SK-N-SH (cell line): ENCODE data around the gene ANKRD11. TPM values are rescaled to one million over a fixed set of nuclear protein-coding genes. Genes with fewer than 3 reads are reported as not detected.

Experiments
- CTCF ChIA-PET: fragments of 300-600, 350-600 bp; formaldehyde crosslinking; extraction: SDS; loops from one replicate; lab custom pipeline; 2021; lab: Yijun Ruan, JAX
- POLR2A ChIA-PET: fragments of 350-600 bp; sonication (Branson Sonifier 250); formaldehyde crosslinking; extraction: SDS; loops from one replicate; lab custom pipeline; 2020; ENCODE audit warnings: antibody characterized with exemption, inconsistent platforms; lab: Yijun Ruan, JAX
- DNase-seq: peaks from one replicate; pipeline ENCODE4 v3.0.0; 2012
- H2AFZ ChIP-seq: fragments of 200-600 bp; sonication (generic); 2 replicates; pipeline ENCODE4 v1.8.1; 2016; ENCODE audit warnings: antibody characterized with exemption, mild to moderate bottlenecking, low read depth
- H3F3A ChIP-seq: fragments of 200-600 bp; sonication (generic); replicated peaks from 2 replicates; pipeline ENCODE3; 2016; ENCODE audit warnings: antibody characterized with exemption, mild to moderate bottlenecking; ENCODE audit not compliant: insufficient read depth
- H3K27ac ChIP-seq, 2 experiments: fragments of 200-500 bp in 1 of 2; fragments of 200-600 bp in 1 of 2; sonication (Bioruptor generic) in 1 of 2; sonication (generic), shearing (Covaris generic) in 1 of 2; 2 replicates each; pipeline versions ENCODE4 v1.5.1 to v1.6.1; 2014 to 2016; ENCODE audit warnings: low read depth in 2 of 2, inconsistent platforms in 1 of 2, low read length in 1 of 2, mild to moderate bottlenecking in 1 of 2, mixed read lengths in 1 of 2
- H3K27me3 ChIP-seq: fragments of 200-600 bp; sonication (generic), shearing (Covaris generic); 2 replicates; pipeline ENCODE4 v1.6.1; 2016; ENCODE audit warnings: mixed run types; ENCODE audit not compliant: insufficient read depth
- H3K36me3 ChIP-seq, 2 experiments: fragments of 200-500 bp in 1 of 2; fragments of 200-600 bp in 1 of 2; sonication (Bioruptor generic) in 1 of 2; sonication (generic) in 1 of 2; replicated peaks in 1 of 2; 2 replicates each; pipeline versions ENCODE3 to v1.5.1; 2014 to 2016; ENCODE audit warnings: low read length in 1 of 2, mild to moderate bottlenecking in 1 of 2; ENCODE audit not compliant: insufficient read depth in 2 of 2, control insufficient read depth in 1 of 2
- H3K4me1 ChIP-seq, 2 experiments: fragments of 200-500 bp in 1 of 2; fragments of 200-600 bp in 1 of 2; sonication (Bioruptor generic) in 1 of 2; sonication (generic), shearing (Covaris generic) in 1 of 2; 2 replicates each; pipeline versions ENCODE4 v1.5.1 to v1.6.1; 2014 to 2016; ENCODE audit warnings: low read depth in 1 of 2, low read length in 1 of 2, mixed run types in 1 of 2; ENCODE audit not compliant: insufficient read depth in 2 of 2, control insufficient read depth in 1 of 2
- H3K4me2 ChIP-seq: fragments of 200-600 bp; sonication (generic), shearing (Covaris generic); 2 replicates; pipeline ENCODE4 v1.6.1; 2017; ENCODE audit warnings: mixed run types
- H3K4me3 ChIP-seq, 2 experiments: fragments of 200-500 bp in 1 of 2; fragments of 200-600 bp in 1 of 2; sonication (Bioruptor generic) in 1 of 2; sonication (generic), shearing (Covaris generic) in 1 of 2; 2 replicates each; pipeline versions ENCODE4 v1.5.1 to v1.8.1; 2014 to 2016; ENCODE audit warnings: low read depth in 2 of 2, inconsistent platforms in 1 of 2, low read length in 1 of 2, mild to moderate bottlenecking in 1 of 2, mixed read lengths in 1 of 2, moderate library complexity in 1 of 2
- H3K79me2 ChIP-seq: fragments of 200-600 bp; sonication (generic); 2 replicates; pipeline ENCODE4 v1.8.1; 2017; ENCODE audit warnings: mild to moderate bottlenecking; ENCODE audit not compliant: insufficient read depth
- H3K9ac ChIP-seq: fragments of 200-600 bp; sonication (generic); 2 replicates; pipeline ENCODE4 v1.6.1; 2017; ENCODE audit warnings: mixed run types
- H3K9me2 ChIP-seq: fragments of 200-600 bp; sonication (generic); 2 replicates; pipeline ENCODE4 v1.6.1; 2017; ENCODE audit warnings: mixed run types
- H3K9me3 ChIP-seq: fragments of 200-600 bp; sonication (generic); 2 replicates; pipeline ENCODE4 v1.6.1; 2017; ENCODE audit warnings: mixed run types, mild to moderate bottlenecking, moderate library complexity
- H4K20me1 ChIP-seq: fragments of 200-600 bp; sonication (generic); 2 replicates; pipeline ENCODE4 v1.6.1; 2017; ENCODE audit warnings: mild to moderate bottlenecking, mixed run types; ENCODE audit not compliant: insufficient read depth
- CTCF ChIP-seq: fragments of 200-600 bp; sonication (generic); IDR thresholded peaks from 2 replicates; pipeline ENCODE4 v1.6.1; 2017; ENCODE audit warnings: antibody characterized with exemption, mild to moderate bottlenecking, moderate library complexity
- ELF1 ChIP-seq: IDR thresholded peaks from 2 replicates; pipeline ENCODE4 v1.4.0; 2012
- EZH2phosphoT487 ChIP-seq: fragments of 200-600 bp; sonication (generic); IDR thresholded peaks from 2 replicates; pipeline ENCODE4 v1.6.1; 2017; ENCODE audit warnings: low read depth, mixed run types, mild to moderate bottlenecking, antibody characterized with exemption, moderate library complexity, borderline replicate concordance
- FOSL2 ChIP-seq: IDR thresholded peaks from 2 replicates; pipeline ENCODE4 v1.4.0; 2012; ENCODE audit warnings: low read depth, mild to moderate bottlenecking, moderate library complexity, borderline replicate concordance
- FOXJ3 ChIP-seq: sonication (generic); formaldehyde crosslinking; IDR thresholded peaks from 2 replicates; pipeline ENCODE4 v1.5.1; 2020; ENCODE audit warnings: mild to moderate bottlenecking, missing genetic modification reagents
- FOXM1 ChIP-seq: IDR thresholded peaks from 2 replicates; pipeline ENCODE4 v1.4.0; 2012; ENCODE audit warnings: low read depth, mild to moderate bottlenecking
- MAX ChIP-seq: IDR thresholded peaks from 2 replicates; pipeline ENCODE4 v1.4.0; 2012; ENCODE audit warnings: low read depth
- MEF2A ChIP-seq: IDR thresholded peaks from 2 replicates; pipeline ENCODE4 v1.4.0; 2012; ENCODE audit warnings: low read depth, borderline replicate concordance
- MXI1 ChIP-seq: IDR thresholded peaks from 2 replicates; pipeline ENCODE4 v1.6.1; 2012; ENCODE audit warnings: mild to moderate bottlenecking, low read depth, low read length, improper control_type of control experiment
- NFIC ChIP-seq: IDR thresholded peaks from 2 replicates; pipeline ENCODE4 v1.4.0; 2012; ENCODE audit warnings: borderline replicate concordance
- NRF1 ChIP-seq: IDR thresholded peaks from 2 replicates; pipeline ENCODE4 v1.6.1; 2012; ENCODE audit warnings: low read depth, mild to moderate bottlenecking, low read length
- PBX3 ChIP-seq: IDR thresholded peaks from 2 replicates; pipeline ENCODE4; 2012
- RAD21 ChIP-seq: IDR thresholded peaks from 2 replicates; pipeline ENCODE4 v1.6.1; 2012; ENCODE audit warnings: mild to moderate bottlenecking, low read length
- RCOR1 ChIP-seq: fragments of 150-350 bp; IDR thresholded peaks from 2 replicates; pipeline ENCODE4 v1.6.1; 2017; ENCODE audit warnings: antibody characterized with exemption, low read length
- RFX5 ChIP-seq: IDR thresholded peaks from 2 replicates; pipeline ENCODE4 v1.6.1; 2012; ENCODE audit warnings: mild to moderate bottlenecking, improper control_type of control experiment, low read length
- RXRA ChIP-seq: IDR thresholded peaks from 2 replicates; pipeline ENCODE4 v1.4.0; 2012; ENCODE audit warnings: low read depth, mild to moderate bottlenecking, borderline replicate concordance
- SIN3A ChIP-seq: IDR thresholded peaks from 2 replicates; pipeline ENCODE4 v1.6.1; 2012; ENCODE audit warnings: low read depth, mild to moderate bottlenecking, low read length, moderate library complexity, borderline replicate concordance
- TAF1 ChIP-seq: IDR thresholded peaks from 2 replicates; pipeline ENCODE4 v1.6.1; 2012; ENCODE audit warnings: low read depth, mild to moderate bottlenecking, low read length, moderate library complexity, borderline replicate concordance
- TCF12 ChIP-seq: IDR thresholded peaks from 2 replicates; pipeline ENCODE4 v1.4.0; 2012
- USF2 ChIP-seq: fragments of 150-350 bp; IDR thresholded peaks from 2 replicates; pipeline ENCODE4 v1.6.1; 2017; ENCODE audit warnings: antibody characterized with exemption, low read length, low read depth, borderline replicate concordance
- WGBS: methylation state at CpG from one replicate; pipeline ENCODE4 v1.1.6; 2017; ENCODE audit warnings: low lambda C conversion rate; 5-methylcytosine and 5-hydroxymethylcytosine counted together
- polyA plus RNA-seq, 3 experiments: library from polyadenylated mRNA; depleted of rRNA; stranded (reverse); fragments of >200 nt; gene quantifications; 2 replicates each; pipeline ENCODE4 v1.2.3, GENCODE V29; 2012

The ANKRD11 gene
- polyA plus RNA-seq, 1 of the 3 experiments (the other 2 are of a cell fraction), result 50.2 TPM

GRCh38 chr16:89397331-89397861 is 93.0 kb downstream of the ANKRD11 start:
- 95% methylated on average over 9 of the region's 16 CpGs for WGBS
- H4K20me1 ChIP-seq, result peaks cover 92% of the 10 kb centered on the region
- no peaks in the 10 kb centered on the region for H3K9me3 ChIP-seq
- H3K4me1 ChIP-seq, result peaks cover 26 to 45% of the 10 kb centered on the region in 2 experiments; a peak in 3 of 4 replicates
- H3K36me3 ChIP-seq, result no peaks in the 10 kb centered on the region
- H3K4me2 ChIP-seq, result no peak overlapping the region
- TF ChIP-seq SIN3A (no peak), FOSL2 (no peak), NRF1 (no peak), ELF1 (no peak), RCOR1 (no peak), RFX5 (no peak), MAX (no peak), MEF2A (no peak), MXI1 (no peak), EZH2phosphoT487 (no peak), RAD21 (no peak), USF2 (no peak), FOXJ3 (CRISPR knock-in tag) (no peak)
- no peak overlapping the region for H3K9ac ChIP-seq
- no peaks in the 10 kb centered on the region for H3K27me3 ChIP-seq
- ChIA-PET POLR2A (no interaction called here), CTCF (no interaction called here)
- H2AFZ ChIP-seq, result no peak overlapping the region
- peaks cover 89% of the 10 kb centered on the region for H3K79me2 ChIP-seq
- DNase-seq, result no peak
- peaks cover 20% of the 10 kb centered on the region for H3F3A ChIP-seq
- H3K27ac ChIP-seq, result no peak overlapping the region
- H3K9me2 ChIP-seq, result no peaks in the 10 kb centered on the region
- no peak overlapping the region for H3K4me3 ChIP-seq

GRCh38 chr16:89396156-89396555 is 94.2 kb downstream of the ANKRD11 start:
- no peaks in the 10 kb centered on the region for H3K36me3 ChIP-seq
- H3K4me3 ChIP-seq, result no peak overlapping the region
- H3K4me1 ChIP-seq, result peaks cover 19 to 33% of the 10 kb centered on the region in 2 experiments; a peak in 3 of 4 replicates
- peaks cover 87% of the 10 kb centered on the region for H3K79me2 ChIP-seq
- TF ChIP-seq USF2 (no peak), NFIC (no peak), CTCF (no peak), RAD21 (no peak), ELF1 (no peak), TAF1 (no peak), PBX3 (no peak), RCOR1 (no peak), RXRA (no peak), TCF12 (no peak), FOXM1 (no peak)
- TF ChIP-seq, all 33 proteins: peak for 0
- Histone ChIP-seq H3K9me2 (no peaks in the 10 kb centered on the region), H3K27ac (no peak overlapping the region; a peak in 1 of 4 replicates), H3K27me3 (no peaks in the 10 kb centered on the region), H4K20me1 (peaks cover 92% of the 10 kb centered on the region), H3K4me2 (no peak overlapping the region), H3K9ac (no peak overlapping the region), H3F3A (peaks cover 20% of the 10 kb centered on the region), H2AFZ (no peak overlapping the region), H3K9me3 (no peaks in the 10 kb centered on the region)
- WGBS, result 86% methylated on average over 13 of the region's 13 CpGs
- no peak for DNase-seq
- ChIA-PET POLR2A (interaction anchor here (0.7 kb wide), 1 partner anchor 37 kb away, joined by 3 read pairs; no protein-coding TSS in a partner anchor), CTCF (no interaction called here)
